IPS-20b (cell line): ENCODE data around the gene NAV1.
"Not testable (repeated sequence)": the region's sequence is repeated elsewhere in the genome, so short reads cannot be mapped to it uniquely, and the experiment has no call there.

Source experiments
- H3K27ac ChIP-seq: one replicate; pipeline ENCODE4 v1.5.1; 2013; ENCODE audit warnings: low read length
- H3K27me3 ChIP-seq: 2 replicates; pipeline ENCODE4 v1.6.1; 2013; ENCODE audit warnings: mild to moderate bottlenecking, low read length, inconsistent platforms; ENCODE audit not compliant: insufficient read depth
- H3K36me3 ChIP-seq: 2 replicates; pipeline ENCODE4 v1.6.1; 2013; ENCODE audit warnings: low read depth, mild to moderate bottlenecking, inconsistent platforms, low read length, moderate library complexity; ENCODE audit not compliant: insufficient read depth
- H3K4me1 ChIP-seq: 2 replicates; pipeline ENCODE4 v1.6.1; 2013; ENCODE audit warnings: mild to moderate bottlenecking, control low read depth, inconsistent platforms, low read length, moderate library complexity; ENCODE audit not compliant: insufficient read depth
- H3K4me3 ChIP-seq: 2 replicates; pipeline ENCODE4 v1.5.1; 2013; ENCODE audit warnings: mild to moderate bottlenecking, low read length, inconsistent platforms
- H3K9ac ChIP-seq: 2 replicates; pipeline ENCODE4 v1.6.1; 2013; ENCODE audit warnings: low read depth, mild to moderate bottlenecking, inconsistent platforms, low read length, moderate library complexity
- H3K9me3 ChIP-seq: 2 replicates; pipeline ENCODE4 v1.6.1; 2013; ENCODE audit warnings: mild to moderate bottlenecking, low read depth, low read length, inconsistent platforms; ENCODE audit not compliant: insufficient read depth

NAV1 gene, protein sequence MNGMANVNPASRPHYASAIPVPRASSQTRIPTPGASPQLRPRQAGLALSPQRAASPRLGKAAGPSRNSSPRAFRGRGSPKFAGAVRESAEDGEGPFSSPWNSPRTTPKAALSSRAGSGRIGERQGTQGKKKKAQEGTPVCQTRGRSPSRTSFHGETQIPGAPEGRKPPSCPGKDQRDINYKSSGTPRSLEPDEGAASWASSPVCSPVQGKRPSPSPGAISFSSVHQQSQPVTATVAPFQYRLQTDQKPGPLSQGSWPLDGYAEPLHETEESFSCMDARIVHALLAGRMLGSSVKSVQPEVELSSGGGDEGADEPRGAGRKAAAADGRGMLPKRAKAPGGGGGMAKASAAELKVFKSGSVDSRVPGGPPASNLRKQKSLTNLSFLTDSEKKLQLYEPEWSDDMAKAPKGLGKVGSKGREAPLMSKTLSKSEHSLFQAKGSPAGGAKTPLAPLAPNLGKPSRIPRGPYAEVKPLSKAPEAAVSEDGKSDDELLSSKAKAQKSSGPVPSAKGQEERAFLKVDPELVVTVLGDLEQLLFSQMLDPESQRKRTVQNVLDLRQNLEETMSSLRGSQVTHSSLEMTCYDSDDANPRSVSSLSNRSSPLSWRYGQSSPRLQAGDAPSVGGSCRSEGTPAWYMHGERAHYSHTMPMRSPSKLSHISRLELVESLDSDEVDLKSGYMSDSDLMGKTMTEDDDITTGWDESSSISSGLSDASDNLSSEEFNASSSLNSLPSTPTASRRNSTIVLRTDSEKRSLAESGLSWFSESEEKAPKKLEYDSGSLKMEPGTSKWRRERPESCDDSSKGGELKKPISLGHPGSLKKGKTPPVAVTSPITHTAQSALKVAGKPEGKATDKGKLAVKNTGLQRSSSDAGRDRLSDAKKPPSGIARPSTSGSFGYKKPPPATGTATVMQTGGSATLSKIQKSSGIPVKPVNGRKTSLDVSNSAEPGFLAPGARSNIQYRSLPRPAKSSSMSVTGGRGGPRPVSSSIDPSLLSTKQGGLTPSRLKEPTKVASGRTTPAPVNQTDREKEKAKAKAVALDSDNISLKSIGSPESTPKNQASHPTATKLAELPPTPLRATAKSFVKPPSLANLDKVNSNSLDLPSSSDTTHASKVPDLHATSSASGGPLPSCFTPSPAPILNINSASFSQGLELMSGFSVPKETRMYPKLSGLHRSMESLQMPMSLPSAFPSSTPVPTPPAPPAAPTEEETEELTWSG (N-terminal part only)

DNA sequence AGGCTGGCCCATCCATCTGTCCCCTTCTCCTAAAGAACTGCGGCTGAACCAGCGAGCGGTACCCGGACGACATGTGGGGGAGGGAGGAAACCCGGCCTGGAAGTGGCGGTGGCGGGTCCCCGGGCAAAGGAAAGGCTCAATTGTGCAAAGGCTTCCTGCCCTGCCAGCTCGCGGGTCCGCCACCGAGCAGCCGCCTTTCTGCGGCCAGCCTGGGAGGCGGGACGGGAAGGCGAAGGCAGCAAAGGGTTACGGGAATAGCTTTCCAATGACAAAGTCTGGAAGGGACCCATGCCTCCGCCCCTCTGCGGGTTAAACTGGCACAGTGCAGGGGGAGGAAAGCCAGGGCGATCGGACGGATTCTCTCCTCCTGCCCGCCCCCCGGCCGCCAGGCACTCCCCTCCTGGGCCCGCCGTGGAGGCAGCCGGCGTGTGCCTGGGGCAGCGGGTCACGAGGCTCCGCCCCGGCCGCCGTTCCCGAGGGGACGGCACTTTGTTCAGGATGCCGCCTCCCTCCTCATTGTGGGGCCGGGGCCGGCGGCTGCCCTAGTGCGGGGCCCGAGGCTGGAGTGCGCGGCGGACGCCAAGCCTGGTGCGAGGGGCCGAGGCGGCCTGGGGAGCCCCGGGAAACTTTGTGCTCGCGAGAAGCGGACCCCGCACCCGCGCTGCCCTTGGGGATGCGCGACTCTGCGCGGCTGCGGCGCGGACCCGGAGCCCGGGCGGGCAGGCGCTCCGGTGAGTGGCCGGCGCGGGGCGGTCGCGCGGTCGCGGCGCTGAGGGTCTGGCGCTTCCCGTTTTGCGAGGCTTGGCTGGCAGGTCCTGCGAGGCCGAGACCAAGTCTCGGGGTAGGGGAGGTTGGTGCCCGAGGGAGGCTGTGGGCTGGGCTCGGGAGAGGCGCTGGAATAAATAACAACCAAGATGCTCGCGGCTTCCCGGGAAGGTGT is at the start of gene NAV1:
Gene NAV1, plus strand, starts transcription at position 516 of the 940 bp plus-strand sequence. CDS start 83,758 bp downstream, outside the sequence.
- Histone ChIP-seq H3K9ac (peak within 1 kb of the TSS; percentile 33; the same call in 1 of the 2 replicates), H3K4me3 (peak within 1 kb of the TSS; percentile 72), H3K27me3 (peaks cover 74% of the 10 kb centered on the region), H3K9me3 (no peaks in the 10 kb centered on the region), H3K4me1 (peaks cover 6% of the 10 kb centered on the region; the same call in 1 of the 2 replicates), H3K36me3 (no peaks in the 10 kb centered on the region), H3K27ac (no peak within 1 kb of the TSS)

DNA sequence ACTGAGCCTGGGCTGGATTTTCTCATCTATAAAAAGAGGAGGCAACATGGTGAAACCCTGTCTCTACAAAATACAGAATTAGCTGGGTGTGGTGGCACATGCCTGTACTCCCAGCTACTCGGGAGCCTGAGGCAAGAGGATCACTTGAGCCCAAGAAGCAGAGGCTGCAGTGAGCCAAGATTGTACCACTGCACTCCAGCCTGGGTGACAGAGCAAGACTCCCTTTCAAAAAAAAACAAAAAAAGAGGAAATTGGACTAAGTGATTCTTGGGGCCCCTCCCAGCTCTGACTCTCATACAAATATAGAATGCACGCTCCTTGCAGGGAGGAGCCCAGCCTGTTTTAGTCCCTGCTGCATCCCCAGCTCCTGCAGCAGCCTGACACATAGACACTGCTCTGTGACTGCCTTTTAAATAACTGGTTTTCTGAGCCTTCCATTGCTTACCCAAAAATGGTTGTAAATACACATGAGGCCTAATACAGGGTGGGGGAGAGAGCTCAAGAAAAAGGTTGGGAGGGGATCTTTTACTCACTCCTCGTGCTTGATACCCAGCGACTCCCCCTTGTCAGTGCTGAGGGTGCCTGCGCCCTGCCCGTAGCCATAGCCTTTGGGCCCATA is 49.2 kb upstream of the NAV1 start:
- Histone ChIP-seq H3K9me3 (no peaks in the 10 kb centered on the region), H3K27me3 (no peaks in the 10 kb centered on the region), H3K4me3 (no peak overlapping the region), H3K9ac (no peak overlapping the region), H3K27ac (no peak overlapping the region), H3K4me1 (no peaks in the 10 kb centered on the region), H3K36me3 (no peaks in the 10 kb centered on the region)

DNA sequence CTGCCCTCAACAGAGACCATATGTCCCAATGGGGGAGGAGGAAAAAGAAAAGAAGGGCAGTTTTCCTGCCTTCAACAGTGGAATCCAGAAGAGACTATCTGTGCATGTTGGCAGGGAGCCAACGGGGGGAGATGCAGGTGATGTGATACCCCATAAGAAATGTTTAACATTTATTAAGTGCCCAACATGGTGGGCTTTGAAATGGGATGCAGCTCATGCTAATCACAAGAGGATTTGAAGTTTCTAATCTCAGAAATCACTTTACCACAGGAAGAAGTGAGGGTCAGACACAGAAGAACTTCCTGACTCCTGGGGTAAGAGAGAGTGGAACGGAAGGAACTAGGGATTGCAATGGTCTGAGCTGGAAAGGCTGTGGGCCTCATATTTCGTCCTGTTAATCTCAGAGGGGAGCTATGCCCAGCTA is 48.2 kb upstream of the NAV1 start:
- Histone ChIP-seq H3K27ac (no peak overlapping the region), H3K27me3 (no peaks in the 10 kb centered on the region), H3K9ac (no peak overlapping the region), H3K9me3 (no peaks in the 10 kb centered on the region), H3K4me1 (no peaks in the 10 kb centered on the region), H3K4me3 (no peak overlapping the region), H3K36me3 (no peaks in the 10 kb centered on the region)

DNA sequence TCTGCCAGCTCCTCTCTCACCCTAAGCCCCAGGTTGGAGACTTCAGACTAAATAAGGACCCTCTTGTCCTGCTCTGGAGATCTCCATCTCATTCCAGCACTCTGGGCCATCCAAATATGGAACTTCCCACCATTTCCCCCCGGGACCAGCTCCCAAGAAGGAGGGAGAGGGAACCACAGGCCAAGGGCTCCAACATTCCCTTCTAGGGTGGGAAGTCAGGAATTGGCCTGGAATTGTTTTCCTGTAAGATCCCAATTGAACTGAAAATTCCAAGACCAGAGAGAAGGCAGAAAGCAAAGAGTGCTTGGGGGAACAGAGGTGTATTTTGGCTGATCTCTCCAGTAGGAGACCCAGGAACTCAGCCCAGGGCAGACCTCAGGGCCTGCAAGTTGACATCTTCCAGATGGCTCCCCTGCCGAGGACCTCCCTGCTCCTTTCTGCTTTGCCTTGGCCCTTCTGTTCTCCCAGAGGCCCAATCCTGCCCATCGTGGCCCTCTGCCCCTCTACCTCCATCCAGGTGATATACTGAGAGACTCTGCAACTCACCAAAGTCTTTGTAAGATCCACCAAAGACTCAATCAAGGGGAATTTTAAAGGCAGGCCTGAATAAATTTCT is 46.9 kb upstream of the NAV1 start:
- no peak overlapping the region for H3K9ac ChIP-seq
- H3K36me3 ChIP-seq = no peaks in the 10 kb centered on the region
- no peaks in the 10 kb centered on the region for H3K27me3 ChIP-seq
- no peaks in the 10 kb centered on the region for H3K4me1 ChIP-seq
- H3K27ac ChIP-seq = no peak overlapping the region
- no peaks in the 10 kb centered on the region for H3K9me3 ChIP-seq
- H3K4me3 ChIP-seq = no peak overlapping the region

DNA sequence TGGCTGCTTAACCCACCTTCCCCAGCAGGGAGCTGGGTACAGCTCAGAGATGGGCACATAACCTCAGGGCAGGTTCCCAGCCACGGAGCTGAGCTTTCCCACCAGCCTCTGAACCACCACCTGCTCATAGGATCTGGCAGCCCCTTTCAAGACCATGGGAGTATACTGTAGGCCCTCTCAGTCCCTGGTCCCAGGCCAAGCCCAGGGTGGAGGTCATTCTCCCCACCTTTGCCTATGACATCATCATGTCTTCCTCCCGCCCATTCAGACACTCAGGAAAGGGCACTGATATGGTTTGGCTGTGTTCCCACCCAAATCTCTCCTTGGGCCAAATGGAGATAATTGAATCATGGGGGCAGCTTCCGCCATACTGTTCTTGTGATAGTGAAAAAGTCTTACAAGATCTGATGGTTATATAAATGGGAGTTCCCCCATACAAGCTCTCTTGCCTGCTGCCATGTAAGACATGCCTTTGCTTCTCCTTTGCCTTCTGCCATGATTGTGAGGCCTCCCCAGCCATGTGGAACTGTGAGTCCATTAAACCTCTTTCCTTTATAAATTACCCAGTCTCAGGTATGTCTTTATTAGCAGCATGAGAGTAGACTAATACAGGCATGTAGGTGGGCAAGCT is 45.8 kb upstream of the NAV1 start:
- not testable (repeated sequence) for H3K4me1 ChIP-seq, H3K36me3 ChIP-seq, H3K27me3 ChIP-seq

DNA sequence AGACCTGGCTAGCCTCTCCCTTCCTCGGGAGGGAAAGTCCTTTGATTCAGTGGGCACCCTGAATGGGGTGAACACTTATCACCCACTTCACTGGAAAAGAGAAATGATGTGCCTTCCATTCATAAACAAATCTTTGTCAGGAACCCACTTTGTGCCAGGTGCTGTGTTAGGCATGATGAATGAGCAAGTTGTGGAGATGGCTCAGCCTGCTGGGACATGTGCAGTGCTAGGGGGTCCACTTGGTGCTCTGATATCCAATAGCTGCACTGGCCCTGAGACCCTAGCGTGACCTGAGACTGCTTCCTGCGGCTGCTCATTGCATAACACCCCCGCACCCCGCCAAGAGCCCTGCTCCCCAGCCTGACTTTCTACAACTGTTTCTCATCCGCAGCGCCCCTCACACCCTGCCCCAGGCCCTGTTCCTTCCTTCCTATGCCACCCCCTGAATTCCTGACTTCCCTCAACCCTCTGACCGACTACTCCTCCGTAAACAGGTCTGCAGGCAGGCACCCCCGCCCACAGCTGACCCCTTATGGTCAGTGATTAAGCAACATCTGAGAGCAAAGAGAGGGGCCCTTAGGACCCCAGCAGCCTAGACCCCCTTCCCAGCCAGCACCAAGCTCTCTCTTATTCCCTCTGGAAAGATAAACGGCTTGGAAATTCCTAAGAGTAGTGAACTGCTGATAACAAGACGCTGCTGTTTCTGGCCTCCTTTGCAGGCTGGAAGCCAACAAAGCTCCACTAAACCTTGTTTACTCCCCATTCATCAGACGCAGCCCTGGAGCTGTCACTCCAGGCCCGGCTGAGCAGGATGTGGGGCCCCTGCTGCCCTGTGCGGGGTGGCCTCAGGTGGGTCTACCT is 44.9 kb upstream of the NAV1 start:
- Histone ChIP-seq H3K9ac (0 out of 2 replicates have a peak overlapping the region, but pooled peaks have one; percentile 12), H3K27ac (no peak overlapping the region), H3K36me3 (no peaks in the 10 kb centered on the region), H3K27me3 (no peaks in the 10 kb centered on the region), H3K4me1 (no peaks in the 10 kb centered on the region), H3K9me3 (no peaks in the 10 kb centered on the region), H3K4me3 (no peak overlapping the region)

More for the DNA sequence above, 45.8 kb upstream of the NAV1 start:
- H3K27ac ChIP-seq, H3K9me3 ChIP-seq, H3K4me3 ChIP-seq, H3K9ac ChIP-seq: not testable (repeated sequence)

DNA sequence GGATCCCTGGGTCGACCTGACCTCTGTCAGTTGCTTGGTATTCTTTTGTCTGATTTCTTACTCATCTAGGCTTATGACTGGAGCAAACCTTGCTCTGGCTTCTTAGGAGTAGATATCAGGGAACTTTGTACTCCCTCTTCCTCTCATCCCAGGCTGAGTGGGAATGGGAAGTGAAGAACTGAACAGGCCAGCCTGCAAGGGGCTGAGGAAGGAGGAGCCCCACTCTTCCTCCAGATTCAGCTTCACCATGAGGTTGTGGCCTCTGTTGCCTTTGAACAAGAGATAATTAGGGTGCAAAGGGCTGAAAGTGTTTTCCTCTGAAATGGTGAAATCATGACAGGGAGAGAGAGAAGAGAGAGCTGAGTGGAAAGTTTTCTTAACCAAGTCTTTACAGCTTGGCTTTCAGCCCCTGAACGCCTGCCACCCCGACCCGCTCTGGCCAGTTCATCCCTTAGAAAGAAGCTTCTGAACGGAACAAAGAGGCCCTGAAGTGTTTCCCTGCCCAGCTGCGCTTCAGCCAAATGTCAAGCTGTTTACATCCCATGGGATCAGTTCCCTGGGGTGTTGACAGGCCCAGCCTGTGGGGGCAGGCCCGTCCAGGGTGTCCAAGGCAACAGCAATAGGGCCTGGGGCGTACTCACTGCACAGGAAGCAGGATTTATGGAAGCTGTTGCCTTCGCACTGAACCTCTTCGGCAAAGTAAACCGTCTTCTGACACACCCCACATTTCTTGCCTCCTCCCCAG is 43.2 kb upstream of the NAV1 start:
- Histone ChIP-seq H3K27ac (no peak overlapping the region), H3K4me1 (peaks cover 10% of the 10 kb centered on the region), H3K9me3 (no peaks in the 10 kb centered on the region), H3K36me3 (no peaks in the 10 kb centered on the region), H3K4me3 (no peak overlapping the region), H3K27me3 (no peaks in the 10 kb centered on the region), H3K9ac (no peak overlapping the region)

DNA sequence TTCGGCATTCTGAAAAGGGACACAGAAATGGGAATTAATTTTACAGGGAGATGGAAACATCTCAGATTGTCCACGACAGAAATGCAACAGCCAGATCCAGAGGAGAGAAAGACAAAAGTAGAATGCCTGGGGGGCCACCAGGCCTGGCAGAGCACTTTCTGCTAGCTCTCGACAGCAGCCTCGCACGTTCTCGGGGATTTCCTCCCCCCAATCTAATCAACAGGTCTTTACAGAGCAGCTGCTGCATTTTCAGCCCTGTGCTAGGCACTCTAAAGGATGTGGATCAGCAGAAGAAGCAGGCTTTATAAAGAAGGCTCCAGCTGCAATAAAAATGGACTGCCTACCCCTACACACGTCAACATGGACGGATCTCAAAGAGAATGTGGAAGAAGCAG is 42.6 kb upstream of the NAV1 start:
- H3K36me3 ChIP-seq = no peaks in the 10 kb centered on the region

DNA sequence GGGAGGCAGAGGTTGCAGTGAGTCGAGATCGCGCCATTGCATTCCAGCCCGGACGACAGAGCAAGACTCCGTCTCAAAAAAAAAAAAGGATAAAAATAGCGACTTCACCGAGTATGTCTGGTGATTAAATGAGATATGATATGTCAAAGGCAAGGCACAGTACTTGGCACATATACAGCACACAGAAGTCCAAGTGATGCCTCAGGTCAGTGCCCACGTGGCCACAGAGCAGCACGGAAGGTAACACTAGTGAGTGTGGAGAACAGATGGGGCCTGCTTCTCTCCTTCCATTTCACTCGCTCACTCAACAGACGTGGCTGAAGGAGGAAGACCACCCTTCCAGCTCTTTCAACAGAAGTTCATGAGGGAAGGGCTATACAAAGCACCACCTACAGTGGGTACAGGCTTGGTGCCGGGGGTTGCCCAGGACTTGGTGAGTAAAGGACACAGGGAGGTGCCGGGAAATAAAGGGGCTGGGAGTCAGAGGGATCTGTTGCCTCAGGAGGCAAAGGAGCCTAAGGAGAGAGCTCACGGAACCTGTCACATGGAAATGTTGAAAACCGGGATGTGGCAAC is 40.9 kb upstream of the NAV1 start:
- Histone ChIP-seq H3K27me3 (no peaks in the 10 kb centered on the region), H3K36me3 (no peaks in the 10 kb centered on the region), H3K9me3 (no peaks in the 10 kb centered on the region), H3K4me3 (no peak overlapping the region), H3K27ac (no peak overlapping the region), H3K4me1 (peaks cover 26% of the 10 kb centered on the region), H3K9ac (no peak overlapping the region)

More for the DNA sequence above, 42.6 kb upstream of the NAV1 start:
- Histone ChIP-seq H3K9me3 (no peaks in the 10 kb centered on the region), H3K27me3 (no peaks in the 10 kb centered on the region), H3K4me1 (peaks cover 15% of the 10 kb centered on the region), H3K9ac (no peak overlapping the region), H3K4me3 (no peak overlapping the region), H3K27ac (no peak overlapping the region)
